PC-3 (cell line): ENCODE results near the gene TAF3. TPM values are rescaled to one million over a fixed set of nuclear protein-coding genes. Genes with fewer than 3 reads are reported as not detected.
A peak's percentile ranks its signal among the peaks of the same experiment; 100 is the strongest.

ENCODE experiments used
- ATAC-seq: fragments of 200-7000 bp; cut with Tn5 transposase; 2 replicates; pipeline ENCODE4 v1.9.1; 2020; ENCODE audit warnings: mild to moderate bottlenecking, moderate library complexity
- BruUV-seq: library from RNA; stranded (reverse); fragments of 400-500 nt; replicated peaks from 2 replicates; lab custom pipeline; 2021; lab: Mats Ljungman, UMichigan
- CTCF ChIA-PET: fragments of 300-600 bp; sonication (Branson Sonifier 250); formaldehyde crosslinking; loops from one replicate; lab custom pipeline; 2022; ENCODE audit warnings: antibody characterized with exemption; lab: Charles Lee
- POLR2A ChIA-PET: fragments of 300-600 bp; sonication (Branson Sonifier 250); formaldehyde crosslinking; loops from one replicate; lab custom pipeline; 2022; ENCODE audit warnings: antibody characterized with exemption; ENCODE audit not compliant: unreplicated experiment; lab: Charles Lee
- DNase-seq: peaks from one replicate; pipeline ENCODE4 v3.0.0-alpha.2; 2015
- H2AFZ ChIP-seq: fragments of 300-600 bp; sonication (generic); 2 replicates; pipeline ENCODE4 v1.6.0; 2016; ENCODE audit warnings: antibody characterized with exemption, low read length
- H3F3A ChIP-seq: fragments of 300-600 bp; sonication (generic); one replicate; pipeline ENCODE4 v1.6.0; 2017; ENCODE audit warnings: antibody characterized with exemption, low read length, control low read depth, mild to moderate bottlenecking; ENCODE audit not compliant: unreplicated experiment
- H3K27ac ChIP-seq: fragments of 300-600 bp; sonication (generic); 2 replicates; pipeline ENCODE4 v1.5.1; 2016; ENCODE audit warnings: mild to moderate bottlenecking, low read length
- H3K27me3 ChIP-seq: fragments of 300-600 bp; sonication (generic); 2 replicates; pipeline ENCODE4 v1.6.1; 2016; ENCODE audit warnings: low read length, mixed read lengths
- H3K36me3 ChIP-seq: fragments of 300-600 bp; sonication (generic); 2 replicates; pipeline ENCODE4 v1.6.1; 2016; ENCODE audit warnings: low read depth, mixed run types, low read length, mixed read lengths
- H3K4me1 ChIP-seq: fragments of 300-600 bp; sonication (generic); 2 replicates; pipeline ENCODE4 v1.5.1; 2016; ENCODE audit warnings: low read length; ENCODE audit not compliant: insufficient read depth
- H3K4me2 ChIP-seq: fragments of 300-600 bp; sonication (generic); 2 replicates; pipeline ENCODE4 v1.6.0; 2016; ENCODE audit warnings: low read length
- H3K4me3 ChIP-seq: fragments of 300-600 bp; sonication (generic); 2 replicates; pipeline ENCODE4 v1.5.1; 2016; ENCODE audit warnings: mild to moderate bottlenecking, low read length, mixed read lengths
- H3K79me2 ChIP-seq: fragments of 300-600 bp; sonication (generic); 2 replicates; pipeline ENCODE4 v1.6.1; 2017; ENCODE audit warnings: low read length, mixed read lengths
- H3K9ac ChIP-seq: fragments of 300-600 bp; sonication (generic); 2 replicates; pipeline ENCODE4 v1.6.0; 2016; ENCODE audit warnings: mild to moderate bottlenecking, low read length
- H3K9me2 ChIP-seq: fragments of 300-600 bp; sonication (generic); replicated peaks from 2 replicates; pipeline ENCODE4 v1.6.1; 2016; ENCODE audit warnings: mixed run types, low read length, mixed read lengths
- H3K9me3 ChIP-seq: fragments of 300-600 bp; sonication (generic); 2 replicates; pipeline ENCODE4 v1.6.1; 2016; ENCODE audit warnings: low read length, mixed read lengths
- H4K20me1 ChIP-seq: fragments of 300-600 bp; sonication (generic); 2 replicates; pipeline ENCODE4 v1.6.1; 2016; ENCODE audit warnings: low read length, mixed read lengths
- CTCF ChIP-seq: fragments of 300-600 bp; sonication (generic); conservative IDR thresholded peaks from 2 replicates; pipeline ENCODE4 v1.5.1; 2017; ENCODE audit warnings: antibody characterized with exemption, low read depth, mild to moderate bottlenecking, low read length
- EZH2 ChIP-seq: fragments of 300-600 bp; sonication (generic); IDR thresholded peaks from one replicate; pipeline ENCODE4 v1.6.1; 2017; ENCODE audit warnings: antibody characterized with exemption, mild to moderate bottlenecking, low read length; ENCODE audit not compliant: unreplicated experiment
- EZH2phosphoT487 ChIP-seq: fragments of 300-600 bp; sonication (generic); IDR thresholded peaks from 2 replicates; pipeline ENCODE4 v1.6.1; 2018; ENCODE audit warnings: mild to moderate bottlenecking, antibody characterized with exemption, low read length, borderline replicate concordance
- intact Hi-C: fragments of 100-400 bp; cut with micrococcal nuclease; formaldehyde crosslinking; loops from 2 replicates; pipeline ENCODE4 v1.9.0; 2023
- total RNA-seq: library from RNA; depleted of rRNA; stranded (reverse); fragments of >200 nt; gene quantifications from 2 replicates; pipeline ENCODE4 v1.2.3, GENCODE V29; 2014

The TAF3 gene
- total RNA-seq, 1 experiment from 2014 or later = 2.0 TPM

- H2AFZ ChIP-seq = no peak overlapping the region
- no TSS peak for BruUV-seq
- CTCF ChIA-PET = interaction anchor here (0.7 kb wide), 1 partner anchor 54 kb away, joined by 3 read pairs; no protein-coding TSS in a partner anchor
- H3K79me2 ChIP-seq = no peaks in the 10 kb centered on the region
- no peaks in the 10 kb centered on the region for H3K9me2 ChIP-seq
- POLR2A ChIA-PET = no interaction called here
- no peaks in the 10 kb centered on the region for H3F3A ChIP-seq
- no peak for DNase-seq
- intact Hi-C loops = no loop called here
- ATAC-seq = no peak
- H3K9me3 ChIP-seq = no peaks in the 10 kb centered on the region
- no peak overlapping the region for H3K9ac ChIP-seq
- H4K20me1 ChIP-seq = no peaks in the 10 kb centered on the region
- no peak overlapping the region for H3K27ac ChIP-seq
- H3K4me3 ChIP-seq = no peak overlapping the region
- H3K4me1 ChIP-seq = peaks cover 13% of the 10 kb centered on the region
- no peaks in the 10 kb centered on the region for H3K27me3 ChIP-seq
- TF ChIP-seq EZH2 = no peak
- no peak for TF ChIP-seq CTCF
- no peak for TF ChIP-seq EZH2phosphoT487
- H3K36me3 ChIP-seq = no peaks in the 10 kb centered on the region
- no peak overlapping the region for H3K4me2 ChIP-seq
Observed at GRCh38 chr10:7933262-7933661, 115.0 kb downstream of the TAF3 start.

GRCh38 chr10:7933757-7934156 is 115.5 kb downstream of the TAF3 start:
- CTCF ChIA-PET = no interaction called here
- BruUV-seq = no TSS peak
- Histone ChIP-seq H3K9me2 (no peaks in the 10 kb centered on the region), H3K4me1 (peaks cover 13% of the 10 kb centered on the region), H3K36me3 (no peaks in the 10 kb centered on the region), H3K9me3 (no peaks in the 10 kb centered on the region), H3K27ac (no peak overlapping the region), H3K27me3 (no peaks in the 10 kb centered on the region), H3K79me2 (no peaks in the 10 kb centered on the region), H3F3A (no peaks in the 10 kb centered on the region), H4K20me1 (no peaks in the 10 kb centered on the region), H2AFZ (no peak overlapping the region), H3K4me3 (no peak overlapping the region), H3K9ac (no peak overlapping the region), H3K4me2 (no peak overlapping the region)
- intact Hi-C loops = no loop called here
- ATAC-seq (no peak), DNase-seq (no peak)
- no peak for TF ChIP-seq CTCF
- TF ChIP-seq EZH2phosphoT487 = no peak
- TF ChIP-seq EZH2 = no peak
- POLR2A ChIA-PET = no interaction called here

- H3K4me2 ChIP-seq = peak overlapping the region; percentile 51; the same call in 1 of the 2 replicates
- POLR2A ChIA-PET = no interaction called here
- H3K4me3 ChIP-seq = no peak overlapping the region
Observed at GRCh38 chr10:7937315-7937945, 119.1 kb downstream of the TAF3 start.

More at GRCh38 chr10:7937315-7937945, 119.1 kb downstream of the TAF3 start:
- peak; percentile 93 for ATAC-seq
- Histone ChIP-seq H3K9me2 (no peaks in the 10 kb centered on the region), H3K27me3 (no peaks in the 10 kb centered on the region), H3K79me2 (no peaks in the 10 kb centered on the region), H4K20me1 (no peaks in the 10 kb centered on the region), H2AFZ (no peak overlapping the region), H3K27ac (peak overlapping the region; percentile 47), H3F3A (no peaks in the 10 kb centered on the region), H3K36me3 (no peaks in the 10 kb centered on the region), H3K4me1 (peaks cover 13% of the 10 kb centered on the region), H3K9me3 (no peaks in the 10 kb centered on the region), H3K9ac (no peak overlapping the region)
- no peak for TF ChIP-seq EZH2
- TF ChIP-seq CTCF = no peak
- BruUV-seq = no TSS peak
- DNase-seq = peak; percentile 66
- intact Hi-C loops = no loop called here
- CTCF ChIA-PET = interaction anchor here (0.6 kb wide), 1 partner anchor 1018 kb away, joined by 5 read pairs; no protein-coding TSS in a partner anchor
